Sigmoid colon (tissue), 7 donors: Measurements from ENCODE around the gene MED13L. TPM values are rescaled to one million over a fixed set of nuclear protein-coding genes. Genes with fewer than 3 reads are reported as not detected.

Experiments
- DNase-seq: peaks from one replicate; pipeline ENCODE4 v3.0.0-alpha.2; 2019
- H3K27ac ChIP-seq, 4 donors: fragments of 200-600 bp; sonication (generic); one replicate each; pipeline ENCODE4 v1.5.1; 2016 to 2019; ENCODE audit warnings: mild to moderate bottlenecking in 1 of 4
- H3K27me3 ChIP-seq, 3 donors: fragments of 200-600 bp; sonication (generic); one replicate each; pipeline ENCODE4 v1.5.1; 2019; ENCODE audit warnings: mild to moderate bottlenecking in 1 of 3
- H3K36me3 ChIP-seq, 4 donors: fragments of 200-600 bp; sonication (generic); one replicate each; pipeline ENCODE4 v1.5.1; 2016 to 2019
- H3K4me1 ChIP-seq, 4 donors: fragments of 200-600 bp; sonication (generic); one replicate each; pipeline ENCODE4 v1.5.1; 2017 to 2019
- H3K4me3 ChIP-seq, 4 donors: fragments of 200-600 bp; sonication (generic); one replicate each; pipeline ENCODE4 v1.5.1; 2017 to 2019; ENCODE audit warnings: mild to moderate bottlenecking in 2 of 4, moderate library complexity in 1 of 4
- H3K9me3 ChIP-seq, 4 donors: fragments of 200-600 bp in 3 of 4; sonication (generic) in 3 of 4; one replicate each; pipeline versions ENCODE4 v1.5.1 to v1.6.1; 2013 to 2019
- EP300 ChIP-seq, 4 donors: sonication (generic); formaldehyde crosslinking; IDR thresholded peaks; one replicate each; pipeline ENCODE4 v1.6.1; 2017; ENCODE audit warnings: antibody characterized with exemption in 4 of 4
- POLR2A ChIP-seq, 2 donors: fragments of 450-650 bp; IDR thresholded peaks; one replicate each; pipeline ENCODE4 v1.6.1; 2016; ENCODE audit warnings: antibody characterized with exemption in 2 of 2, mild to moderate bottlenecking in 2 of 2, moderate library complexity in 2 of 2
- POLR2AphosphoS5 ChIP-seq, 4 donors: sonication (generic); formaldehyde crosslinking; IDR thresholded peaks; one replicate each; pipeline ENCODE4 v1.6.1; 2017; ENCODE audit warnings: antibody characterized with exemption in 4 of 4
- WGBS, 2 donors: extraction: QIAGEN DNeasy Blood & Tissue Kit; methylation state at CpG; one replicate each; pipeline ENCODE4 v1.1.7; 2013; 5-methylcytosine and 5-hydroxymethylcytosine counted together
- intact Hi-C: fragments of 100-400 bp; cut with DNase I; formaldehyde crosslinking; loops from one replicate; pipeline ENCODE4 v1.15.1; 2023
- polyA plus RNA-seq, 3 donors: library from polyadenylated mRNA; stranded (reverse); fragments of 200-250 nt; gene quantifications; one replicate each; pipeline ENCODE4 v1.2.3, GENCODE V29; 2013
- total RNA-seq, 4 donors: library from RNA; depleted of rRNA; stranded (reverse); fragments of >200 nt; gene quantifications; one replicate each; pipeline ENCODE4 v1.1.0, GENCODE V29; 2016
- TF ChIP-seq, protein P1 (sequence below), 4 experiments: fragments of 450-650 bp in 3 of 4; fragments of 200-600 bp in 1 of 4; IDR thresholded peaks; one replicate each; pipeline ENCODE4 v1.5.1; 2016 to 2019; ENCODE audit warnings: antibody characterized with exemption in 4 of 4, mild to moderate bottlenecking in 3 of 4, moderate library complexity in 2 of 4
- donor health status: healthy with polysubstance abuse.
- donor health status: Bipolar disorder and iron deficiency.
- donor health status: healthy.

The MED13L gene
- total and polyA plus RNA-seq, 7 donors: 12.5 to 246 (median 151) TPM

DNA sequence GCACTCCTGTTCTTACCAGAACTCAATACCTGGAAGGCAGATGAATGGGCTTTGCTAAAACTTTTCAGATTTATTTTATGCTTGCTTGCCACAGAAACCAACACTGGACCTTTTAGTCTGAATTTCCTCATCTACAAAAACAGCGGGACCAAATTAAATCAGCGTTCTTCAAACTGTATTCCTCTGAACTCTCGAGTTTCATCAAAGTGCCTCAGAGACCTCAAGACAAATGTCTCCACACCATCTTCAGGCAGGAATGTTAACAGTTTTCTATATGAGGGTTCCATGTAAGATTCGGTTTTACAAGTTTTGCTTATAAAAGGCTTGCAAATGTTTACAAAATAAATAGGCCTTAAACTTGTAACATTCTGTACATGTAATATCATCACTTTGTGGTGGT, 74.6 kb downstream of the MED13L start:
- Histone ChIP-seq H3K27me3 (no peaks in the 10 kb centered on the region), H3K9me3 (no peaks in the 10 kb centered on the region), H3K4me3 (no peak overlapping the region), H3K27ac (no peak overlapping the region), H3K4me1 (peaks cover 0 to 67% (median 48%) of the 10 kb centered on the region in 4 donors), H3K36me3 (no peaks in the 10 kb centered on the region)
- TF ChIP-seq POLR2AphosphoS5 (IDR thresholded peaks at IDR 0.05) (no peak), EP300 (IDR thresholded peaks at IDR 0.05) (no peak), POLR2A (IDR thresholded peaks at IDR 0.05) (no peak)
- TF ChIP-seq, protein P1, sequence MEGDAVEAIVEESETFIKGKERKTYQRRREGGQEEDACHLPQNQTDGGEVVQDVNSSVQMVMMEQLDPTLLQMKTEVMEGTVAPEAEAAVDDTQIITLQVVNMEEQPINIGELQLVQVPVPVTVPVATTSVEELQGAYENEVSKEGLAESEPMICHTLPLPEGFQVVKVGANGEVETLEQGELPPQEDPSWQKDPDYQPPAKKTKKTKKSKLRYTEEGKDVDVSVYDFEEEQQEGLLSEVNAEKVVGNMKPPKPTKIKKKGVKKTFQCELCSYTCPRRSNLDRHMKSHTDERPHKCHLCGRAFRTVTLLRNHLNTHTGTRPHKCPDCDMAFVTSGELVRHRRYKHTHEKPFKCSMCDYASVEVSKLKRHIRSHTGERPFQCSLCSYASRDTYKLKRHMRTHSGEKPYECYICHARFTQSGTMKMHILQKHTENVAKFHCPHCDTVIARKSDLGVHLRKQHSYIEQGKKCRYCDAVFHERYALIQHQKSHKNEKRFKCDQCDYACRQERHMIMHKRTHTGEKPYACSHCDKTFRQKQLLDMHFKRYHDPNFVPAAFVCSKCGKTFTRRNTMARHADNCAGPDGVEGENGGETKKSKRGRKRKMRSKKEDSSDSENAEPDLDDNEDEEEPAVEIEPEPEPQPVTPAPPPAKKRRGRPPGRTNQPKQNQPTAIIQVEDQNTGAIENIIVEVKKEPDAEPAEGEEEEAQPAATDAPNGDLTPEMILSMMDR (IDR thresholded peaks at IDR 0.05): no peak
- no peak for DNase-seq
- intact Hi-C loops: no loop called here
- WGBS, 2 donors: 73 to 77% methylated on average over 4 of the region's 4 CpGs

DNA sequence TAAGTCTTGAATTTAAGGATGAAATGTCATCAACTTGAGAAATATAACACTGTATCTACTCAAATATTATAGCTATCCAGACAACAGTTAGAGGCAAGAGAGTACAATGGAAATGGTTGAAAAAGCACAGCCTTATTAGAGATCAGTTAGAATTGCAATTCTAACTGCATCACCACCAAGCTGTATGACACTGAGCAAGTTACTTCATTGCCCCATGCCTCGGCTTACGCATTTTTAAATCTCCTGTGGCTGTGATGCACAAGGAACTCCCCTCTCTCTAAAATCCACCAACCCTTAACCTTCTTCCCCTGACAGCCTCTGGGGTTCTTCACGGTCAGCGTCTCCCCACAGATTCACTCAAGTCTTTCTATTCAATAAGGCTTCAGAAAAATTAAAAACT, 75.1 kb downstream of the MED13L start:
- H3K36me3 ChIP-seq: no peaks in the 10 kb centered on the region
- no peak for TF ChIP-seq POLR2A (IDR thresholded peaks at IDR 0.05)
- no peak for TF ChIP-seq EP300 (IDR thresholded peaks at IDR 0.05)
- H3K27ac ChIP-seq: no peak overlapping the region
- no peaks in the 10 kb centered on the region for H3K27me3 ChIP-seq
- H3K9me3 ChIP-seq: no peaks in the 10 kb centered on the region
- no peak overlapping the region for H3K4me3 ChIP-seq
- no peak for DNase-seq
- intact Hi-C loops: no loop called here
- H3K4me1 ChIP-seq: peaks cover 0 to 71% (median 52%) of the 10 kb centered on the region in 4 donors
- WGBS, 2 donors: 92 to 93% methylated on average over 4 of the region's 4 CpGs

DNA sequence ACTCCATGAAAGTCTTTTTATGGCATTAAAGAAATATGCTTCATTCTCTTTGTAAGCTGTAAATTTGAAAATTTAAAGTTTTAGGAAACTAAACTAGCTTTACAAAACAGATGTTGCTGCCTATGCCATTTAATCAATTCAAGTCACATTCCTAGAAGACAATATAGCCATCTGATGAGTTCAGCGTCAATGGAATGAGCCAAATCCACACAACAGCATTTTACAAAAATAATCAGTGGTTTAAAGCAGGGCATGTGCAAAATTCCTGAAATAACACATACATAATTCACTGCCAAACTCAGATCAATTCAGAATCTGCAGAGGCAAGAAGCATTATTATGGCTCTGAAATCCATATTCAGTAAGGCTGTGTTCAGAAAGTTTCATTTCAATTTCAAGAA, 75.6 kb downstream of the MED13L start:
- no peaks in the 10 kb centered on the region for H3K27me3 ChIP-seq
- H3K4me1 ChIP-seq: peaks cover 0 to 76% (median 57%) of the 10 kb centered on the region in 4 donors
- no peak overlapping the region for H3K4me3 ChIP-seq
- H3K36me3 ChIP-seq: no peaks in the 10 kb centered on the region
- TF ChIP-seq EP300 (IDR thresholded peaks at IDR 0.05): no peak
- no peak for TF ChIP-seq POLR2A (IDR thresholded peaks at IDR 0.05)
- TF ChIP-seq, protein P1 (IDR thresholded peaks at IDR 0.05): no peak
- no peak for TF ChIP-seq POLR2AphosphoS5 (IDR thresholded peaks at IDR 0.05)
- no peak overlapping the region for H3K27ac ChIP-seq
- no peaks in the 10 kb centered on the region for H3K9me3 ChIP-seq
- intact Hi-C loops: no loop called here
- 81 to 96% methylated on average over 1 of the region's 1 CpG for WGBS, 2 donors
- DNase-seq: no peak

DNA sequence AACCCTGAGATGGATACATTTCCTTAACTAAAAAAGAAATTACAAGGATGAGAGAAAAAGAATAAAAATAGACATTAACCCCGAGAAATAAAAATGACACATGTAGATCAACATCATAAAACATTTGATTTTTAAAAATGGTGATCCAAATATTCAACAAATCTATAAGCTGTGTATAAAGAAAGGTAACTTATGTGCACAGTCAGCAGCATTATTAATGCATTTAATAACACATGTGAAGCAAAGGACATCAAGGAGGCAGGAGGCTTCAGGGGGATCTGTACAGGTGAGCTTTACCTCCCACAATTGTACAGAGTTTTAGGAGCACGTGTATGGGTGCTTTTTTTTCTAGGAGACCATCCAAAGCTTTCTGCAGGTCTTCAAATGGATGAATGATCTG, 76.1 kb downstream of the MED13L start:
- H3K4me3 ChIP-seq: no peak overlapping the region
- peaks cover 0 to 81% (median 62%) of the 10 kb centered on the region in 4 donors for H3K4me1 ChIP-seq
- TF ChIP-seq EP300 (IDR thresholded peaks at IDR 0.05): no peak
- TF ChIP-seq, protein P1 (IDR thresholded peaks at IDR 0.05): no peak
- no peak for TF ChIP-seq POLR2A (IDR thresholded peaks at IDR 0.05)
- no peak for TF ChIP-seq POLR2AphosphoS5 (IDR thresholded peaks at IDR 0.05)
- H3K9me3 ChIP-seq: no peaks in the 10 kb centered on the region
- intact Hi-C loops: no loop called here
- H3K27ac ChIP-seq: no peak overlapping the region
- H3K27me3 ChIP-seq: no peaks in the 10 kb centered on the region
- no peak for DNase-seq
- no peaks in the 10 kb centered on the region for H3K36me3 ChIP-seq
- WGBS, 2 donors: 87 to 88% methylated on average over 2 of the region's 2 CpGs

DNA sequence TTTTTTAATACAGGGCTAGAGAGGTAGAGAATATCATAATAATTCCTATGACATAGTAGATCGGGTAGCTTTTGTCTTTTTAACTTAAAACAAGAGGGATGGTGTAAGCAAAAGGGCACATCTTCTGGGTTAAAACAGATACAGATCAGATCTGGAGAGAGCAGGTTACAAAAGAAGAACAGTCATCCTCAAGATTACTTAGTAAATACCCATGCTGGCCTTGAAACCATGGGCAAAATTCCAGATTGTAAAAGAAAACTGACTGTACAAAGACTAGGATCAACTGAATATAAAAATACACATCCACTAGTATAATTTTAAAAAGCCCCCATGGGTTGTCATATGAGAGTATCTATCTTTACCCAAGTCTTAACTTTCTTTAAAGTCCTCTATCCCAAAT, 76.7 kb downstream of the MED13L start:
- TF ChIP-seq POLR2AphosphoS5 (IDR thresholded peaks at IDR 0.05): no peak
- no peak for TF ChIP-seq EP300 (IDR thresholded peaks at IDR 0.05)
- no peak for TF ChIP-seq POLR2A (IDR thresholded peaks at IDR 0.05)
- Histone ChIP-seq H3K27ac (no peak overlapping the region), H3K9me3 (no peaks in the 10 kb centered on the region), H3K36me3 (no peaks in the 10 kb centered on the region), H3K4me3 (no peak overlapping the region), H3K4me1 (peaks cover 0 to 86% (median 67%) of the 10 kb centered on the region in 4 donors), H3K27me3 (no peaks in the 10 kb centered on the region)
- intact Hi-C loops: no loop called here
- no peak for DNase-seq
- WGBS, 2 donors: 86 to 98% methylated on average over 1 of the region's 1 CpG

DNA sequence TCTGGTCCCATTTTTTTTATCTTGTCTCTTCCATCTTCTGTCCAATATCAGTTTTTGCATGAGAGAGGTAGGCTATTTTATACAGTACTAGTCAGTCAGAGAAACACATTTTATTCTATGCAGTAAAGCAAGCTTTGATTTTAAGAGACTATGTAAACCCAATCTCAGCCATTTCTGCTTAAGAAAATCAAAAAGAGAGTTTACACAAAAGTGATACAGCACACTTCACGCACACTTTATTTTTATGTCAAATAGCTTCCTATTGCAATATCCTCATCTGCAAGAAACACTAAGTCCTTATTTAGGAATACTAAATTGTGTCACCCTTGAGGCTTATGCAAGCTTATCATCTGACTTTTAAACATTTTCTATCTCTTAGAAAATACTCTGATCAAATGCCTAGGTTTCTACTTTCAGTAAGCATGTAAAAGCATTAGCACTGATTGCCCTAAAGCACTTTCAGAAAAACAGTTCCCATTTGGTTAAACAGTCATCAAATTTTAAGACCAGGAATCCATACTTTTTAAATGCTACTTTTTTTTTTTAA, 78.3 kb downstream of the MED13L start:
- no peaks in the 10 kb centered on the region for H3K9me3 ChIP-seq
- DNase-seq: no peak
- no peaks in the 10 kb centered on the region for H3K36me3 ChIP-seq
- no peak overlapping the region for H3K4me3 ChIP-seq
- H3K27ac ChIP-seq: no peak overlapping the region
- TF ChIP-seq, protein P1 (IDR thresholded peaks at IDR 0.05): no peak
- TF ChIP-seq POLR2A (IDR thresholded peaks at IDR 0.05) (no peak), EP300 (IDR thresholded peaks at IDR 0.05) (no peak)
- 89 to 90% methylated on average over 1 of the region's 1 CpG for WGBS, 2 donors
- no peaks in the 10 kb centered on the region for H3K27me3 ChIP-seq
- intact Hi-C loops: no loop called here
- peaks cover 0 to 91% (median 71%) of the 10 kb centered on the region in 4 donors for H3K4me1 ChIP-seq
